CD4-positive, alpha-beta T cell treated with Interferon alpha-2 for 1 hour (primary cell): ENCODE results near the gene IL1RAPL1.

ENCODE experiments used
- DNase-seq, 2 donors: peaks; one replicate each; pipeline ENCODE4 v3.0.0-alpha.2; 2020 to 2022

Gene IL1RAPL1

DNA sequence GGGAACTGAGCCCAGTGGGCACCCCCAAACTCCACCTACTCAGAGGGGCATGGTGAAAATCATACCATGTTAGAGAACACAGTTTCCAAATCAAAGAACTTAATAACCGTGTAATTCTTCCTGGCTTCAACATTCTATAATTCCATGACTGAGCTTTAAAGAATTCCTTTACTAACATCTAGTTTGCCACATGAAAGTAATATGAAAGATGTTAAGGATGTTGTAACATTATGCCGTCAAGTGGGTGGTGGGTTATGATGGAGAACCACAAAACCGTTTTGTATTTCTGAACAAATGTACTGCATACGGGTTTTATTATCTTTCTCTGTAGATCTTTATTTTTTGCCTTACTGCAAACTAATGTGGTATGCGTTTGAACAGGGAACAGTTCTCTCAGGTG, 1079.1 kb downstream of the IL1RAPL1 start:
- DNase-seq = no peak

DNA sequence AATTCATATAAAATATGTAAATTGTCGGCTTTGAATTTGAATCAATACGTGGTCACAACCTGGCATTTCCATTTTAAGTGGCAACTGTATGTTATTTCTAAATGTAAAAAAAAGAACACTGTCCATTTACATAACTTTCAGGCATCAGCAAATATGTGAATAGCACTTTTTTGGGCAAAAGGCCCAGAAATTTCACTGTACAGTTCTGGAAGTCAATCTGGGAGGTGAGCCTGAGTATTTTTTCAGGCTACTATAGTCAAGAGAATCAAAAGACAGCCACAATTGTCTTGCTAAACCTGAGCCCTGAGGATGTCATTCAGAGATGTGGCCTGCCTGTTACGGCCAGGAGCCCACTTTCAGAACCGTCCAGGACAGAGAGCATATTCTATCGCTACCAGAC, 1084.2 kb downstream of the IL1RAPL1 start:
- DNase-seq = no peak

DNA sequence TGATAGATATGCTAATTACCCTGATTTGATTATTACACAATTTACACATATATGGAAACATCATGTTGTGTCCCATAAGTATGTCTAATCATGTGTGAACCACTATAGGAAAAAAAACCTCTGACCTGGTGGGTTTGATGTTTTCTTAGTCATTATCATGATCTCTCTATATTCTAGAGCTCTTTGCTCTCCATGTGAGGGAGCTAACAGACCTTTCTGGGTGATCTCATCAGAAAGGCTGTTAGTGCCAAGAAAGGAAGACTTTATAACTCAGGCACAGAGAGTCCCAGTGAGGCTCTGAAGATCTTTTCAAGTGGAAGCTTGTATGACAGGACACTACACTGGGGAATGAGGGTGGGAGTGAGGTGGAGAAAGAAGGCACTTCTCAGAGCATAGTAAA, 1100.4 kb downstream of the IL1RAPL1 start:
- no peak for DNase-seq

DNA sequence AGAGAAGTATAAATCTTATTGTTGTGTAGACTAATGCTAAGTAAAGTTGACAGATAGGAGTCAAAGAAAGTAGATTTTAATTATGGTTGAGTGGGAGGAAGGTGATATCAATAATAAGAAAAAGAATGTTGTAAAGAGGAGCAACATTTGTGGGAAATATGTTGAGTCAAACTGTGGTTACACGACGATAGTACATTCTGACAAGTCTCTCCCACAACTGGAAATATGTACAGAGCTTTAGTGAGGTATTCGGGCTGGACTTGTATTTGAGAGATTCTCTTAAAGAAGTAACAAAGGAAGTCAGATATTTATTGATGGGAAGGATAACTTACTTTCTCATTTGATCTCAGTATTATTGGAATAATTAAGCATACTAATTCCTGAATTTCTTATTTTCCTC, 1102.8 kb downstream of the IL1RAPL1 start:
- no peak for DNase-seq

DNA sequence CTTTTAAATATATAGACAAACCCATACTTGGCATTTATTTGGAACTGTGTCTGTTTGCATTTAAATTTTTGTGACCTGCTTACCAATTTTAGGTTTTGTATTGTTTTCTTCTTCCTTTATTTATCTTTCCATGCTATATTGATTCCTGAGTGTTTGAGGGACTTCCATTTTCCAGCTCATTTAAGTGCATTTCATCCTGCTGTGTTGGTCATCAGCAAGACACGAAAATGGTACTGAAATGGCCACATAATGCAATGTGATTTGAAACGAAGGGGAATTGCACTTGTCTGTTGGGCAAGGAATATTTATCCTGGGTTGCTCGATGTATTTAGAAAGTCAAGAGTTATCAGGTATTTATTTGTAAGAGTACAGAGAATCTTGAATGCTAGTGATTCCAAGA, 1103.8 kb downstream of the IL1RAPL1 start:
- no peak for DNase-seq

DNA sequence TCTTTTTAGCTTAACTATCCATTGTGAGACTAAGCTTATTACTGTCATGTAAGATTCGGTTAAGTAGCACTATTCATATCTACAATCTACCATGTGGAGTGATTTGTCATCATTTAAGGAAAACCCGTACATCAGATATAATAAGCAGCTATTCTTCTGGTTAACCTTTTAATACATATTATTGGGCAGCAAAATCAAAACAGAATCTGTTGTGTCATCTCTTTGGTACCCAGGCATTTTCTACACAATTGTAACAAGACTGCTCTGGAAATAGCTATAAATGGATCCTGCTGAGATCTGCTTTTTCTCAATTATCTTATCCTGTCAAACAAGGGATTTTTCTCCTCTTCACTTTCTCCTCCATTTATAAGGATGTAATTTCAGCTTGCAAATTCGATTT, 1106.7 kb downstream of the IL1RAPL1 start:
- no peak for DNase-seq

DNA sequence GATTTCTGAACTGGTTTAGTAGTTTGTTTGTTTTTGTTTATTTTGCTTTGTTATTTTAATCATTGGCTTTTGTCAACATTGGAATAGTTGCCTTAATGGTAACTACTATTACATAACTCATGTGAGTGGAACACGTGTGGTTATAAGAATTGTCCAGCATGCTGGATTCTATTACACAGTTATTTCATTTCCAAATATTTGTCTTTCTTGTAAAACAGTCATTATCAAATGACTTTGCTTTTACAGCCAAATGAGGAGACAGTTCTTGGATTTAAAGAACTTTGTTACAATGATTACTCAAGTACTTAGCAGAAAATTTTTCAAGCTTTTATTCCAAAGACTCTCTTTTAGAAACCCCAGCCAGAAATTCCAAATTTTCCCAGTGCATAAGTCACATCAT, 1112.0 kb downstream of the IL1RAPL1 start:
- DNase-seq = no peak

DNA sequence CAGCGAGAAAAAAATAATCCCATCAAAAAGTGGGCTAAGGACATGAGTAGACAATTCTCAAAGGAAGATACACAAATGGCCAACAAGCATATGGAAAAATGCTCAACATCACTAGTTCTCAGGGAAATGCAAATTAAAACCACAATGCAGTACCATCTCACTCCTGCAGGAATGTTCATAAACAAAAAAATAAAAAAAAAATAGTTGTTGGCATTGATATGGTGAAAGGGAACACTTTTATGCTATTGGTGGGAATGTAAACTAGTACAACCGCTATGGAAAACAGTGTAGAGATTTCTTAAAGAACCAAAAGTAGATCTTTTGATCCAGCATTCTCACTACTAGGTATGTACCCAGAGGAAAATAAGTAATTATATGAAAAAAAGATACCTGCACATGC, 1119.8 kb downstream of the IL1RAPL1 start:
- no peak for DNase-seq

DNA sequence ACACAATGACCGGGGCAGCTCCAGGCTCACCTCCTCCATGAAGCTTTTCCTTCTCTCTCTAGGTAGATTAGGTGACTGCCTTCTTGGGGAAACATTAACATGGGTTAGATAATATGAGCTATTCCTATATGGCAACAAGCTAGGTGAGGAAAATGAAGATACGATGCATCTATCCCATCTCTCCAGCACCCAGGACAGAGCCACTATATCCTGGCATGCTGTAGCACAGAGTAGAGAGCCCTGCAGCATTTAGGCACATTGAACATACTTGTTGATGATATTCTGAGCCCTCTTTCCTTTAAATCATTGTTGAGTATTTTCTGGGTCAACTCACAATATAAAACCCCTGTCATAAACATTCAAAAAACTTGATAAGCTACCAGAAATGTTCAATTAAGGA, 1133.9 kb downstream of the IL1RAPL1 start:
- no peak for DNase-seq

DNA sequence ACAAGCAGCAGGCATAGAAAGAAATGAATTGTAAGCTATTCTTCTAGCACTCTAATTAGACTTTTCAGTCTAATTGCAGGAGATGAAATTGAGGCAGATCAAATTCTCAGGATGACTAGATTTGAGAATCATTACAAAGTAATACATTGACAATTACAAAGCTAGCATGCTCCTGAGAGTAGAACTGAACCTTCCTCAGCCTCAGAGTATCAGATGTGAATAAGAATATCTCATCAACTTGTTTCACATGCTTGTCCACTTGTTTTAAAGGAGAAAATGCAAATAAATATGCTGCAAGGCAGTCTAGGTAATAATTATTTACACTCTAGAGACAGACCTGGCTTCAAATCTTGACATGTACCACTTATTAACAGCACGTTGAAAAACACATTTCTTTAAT, 1137.1 kb downstream of the IL1RAPL1 start:
- DNase-seq = no peak

DNA sequence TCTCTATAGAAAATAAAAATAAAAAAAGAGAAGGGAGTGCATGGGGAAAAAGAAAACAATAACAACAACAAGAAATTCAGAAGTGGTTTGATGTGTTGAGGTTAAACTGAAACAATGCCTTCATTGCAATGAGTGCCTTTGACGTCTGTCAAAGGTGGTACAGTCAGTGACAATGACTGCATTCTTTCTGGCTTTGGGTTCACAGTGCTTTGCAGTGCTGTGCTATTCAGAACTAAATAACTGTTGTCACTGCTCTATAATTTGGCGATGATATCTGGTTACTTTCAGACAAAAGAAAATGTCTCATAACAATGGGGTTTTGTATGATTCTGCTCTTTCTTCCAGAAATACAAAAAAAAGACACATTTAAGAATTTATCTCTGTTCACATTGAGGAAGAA, 1139.6 kb downstream of the IL1RAPL1 start:
- no peak for DNase-seq

DNA sequence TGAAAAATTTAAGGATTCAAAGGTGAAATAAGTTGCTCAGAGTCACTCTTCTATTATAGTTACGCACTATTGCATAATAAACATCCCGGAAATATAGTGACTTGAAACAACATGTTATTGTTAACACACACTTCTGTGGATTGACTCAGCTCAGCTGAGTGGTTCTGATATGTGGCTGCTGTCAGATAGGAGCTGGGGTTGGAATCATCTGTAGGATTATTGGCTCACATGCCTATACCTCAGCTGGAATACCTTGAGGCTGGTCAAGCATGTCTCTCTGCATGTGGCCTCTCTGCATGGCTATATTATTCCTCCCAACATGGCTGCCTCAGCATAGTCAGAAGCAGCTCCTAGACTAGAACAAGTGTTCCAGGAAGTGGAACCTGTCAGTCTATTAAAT, 1141.4 kb downstream of the IL1RAPL1 start:
- DNase-seq = no peak

DNA sequence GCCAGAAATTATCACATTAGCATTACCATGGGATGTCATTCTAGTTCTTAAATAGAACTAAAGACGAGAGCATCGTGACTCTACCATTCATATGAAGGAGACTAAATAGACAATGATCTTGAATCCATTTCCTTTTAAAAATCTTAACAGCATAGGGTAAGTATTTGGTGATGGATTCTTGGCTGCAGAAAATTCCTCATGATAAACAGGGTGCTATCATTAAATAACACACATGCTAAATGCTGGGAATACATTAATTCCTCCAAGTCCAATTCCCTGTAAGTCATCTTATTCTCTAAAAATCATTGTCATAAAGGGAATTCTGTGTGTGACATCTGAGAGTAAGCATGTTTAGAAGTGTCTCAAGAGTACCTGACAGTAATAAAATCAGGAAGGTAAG, 1157.7 kb downstream of the IL1RAPL1 start:
- no peak for DNase-seq

DNA sequence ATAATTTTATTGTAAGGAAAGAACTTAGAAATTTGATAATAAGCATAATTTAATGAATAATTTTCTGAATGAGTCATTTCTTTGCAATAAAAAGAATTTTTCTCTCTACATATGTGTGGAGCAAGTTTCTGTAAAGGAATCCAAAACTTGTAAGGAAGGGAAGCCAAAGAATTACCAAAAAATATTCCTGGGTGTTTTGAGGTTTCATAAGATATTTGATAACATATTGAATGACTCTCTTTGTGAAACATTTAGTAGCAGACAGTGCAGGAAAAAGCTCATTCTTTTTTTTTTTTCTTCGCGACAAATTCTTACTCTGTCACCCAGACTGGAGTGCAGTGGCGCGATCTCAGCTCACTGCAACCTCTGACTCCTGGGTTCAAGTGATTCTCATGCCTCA, 1159.1 kb downstream of the IL1RAPL1 start:
- DNase-seq = no peak

DNA sequence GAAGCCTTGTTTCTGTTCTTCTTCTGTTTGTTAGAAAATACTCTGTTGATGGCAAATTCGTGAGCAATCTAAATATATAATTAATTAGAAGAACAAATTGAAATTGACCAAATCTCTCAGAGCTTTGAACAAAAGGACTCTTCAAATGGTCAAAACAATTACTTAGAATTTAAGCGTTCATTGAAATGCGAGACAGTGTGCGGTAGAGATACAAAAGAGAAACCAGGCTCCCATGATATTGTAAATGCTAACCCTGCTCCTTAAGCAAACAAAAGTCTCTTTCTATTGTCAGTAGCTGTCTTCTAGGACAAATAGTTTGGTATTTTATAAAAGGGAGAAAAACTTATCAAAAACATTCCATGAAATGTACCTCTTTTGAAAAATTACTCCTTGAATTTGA, 1174.8 kb downstream of the IL1RAPL1 start:
- no peak for DNase-seq

DNA sequence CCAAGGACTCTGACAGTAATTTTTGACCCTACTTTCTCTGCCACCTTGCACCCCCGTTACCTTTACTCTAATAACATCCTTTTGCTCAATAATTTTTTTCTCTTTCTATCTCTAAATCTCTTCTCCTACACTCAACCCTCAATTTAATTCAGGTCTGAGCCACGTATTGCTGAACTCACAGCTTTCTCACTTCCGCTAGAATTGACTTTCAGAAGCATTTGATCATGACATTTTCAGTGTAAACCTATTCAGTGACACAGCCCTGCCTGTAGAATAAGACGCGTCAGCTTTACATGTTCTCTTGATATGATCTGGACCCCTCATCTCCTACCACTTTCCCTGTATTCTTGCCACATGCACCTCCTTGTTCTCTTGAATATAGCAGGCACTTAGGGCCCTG, 1188.6 kb downstream of the IL1RAPL1 start:
- no peak for DNase-seq

DNA sequence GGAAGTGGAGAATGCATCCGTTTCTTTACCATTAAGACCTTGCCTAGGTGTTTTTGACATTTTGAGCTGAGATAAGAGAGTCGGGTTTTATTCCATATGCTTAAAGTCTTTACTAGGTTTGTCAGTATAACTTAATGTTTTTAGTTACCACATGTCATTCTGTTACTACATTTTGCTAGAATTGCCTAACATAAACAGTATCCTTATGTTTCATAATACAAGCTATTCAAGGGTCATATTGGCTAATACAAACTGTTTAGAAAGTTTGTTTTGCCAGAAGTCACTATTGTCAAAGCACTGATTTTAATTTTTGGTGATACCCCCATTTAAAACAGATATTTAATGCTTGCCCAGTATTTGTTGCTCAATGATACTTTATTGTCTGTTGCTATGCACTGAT, 1200.4 kb downstream of the IL1RAPL1 start:
- DNase-seq = no peak

DNA sequence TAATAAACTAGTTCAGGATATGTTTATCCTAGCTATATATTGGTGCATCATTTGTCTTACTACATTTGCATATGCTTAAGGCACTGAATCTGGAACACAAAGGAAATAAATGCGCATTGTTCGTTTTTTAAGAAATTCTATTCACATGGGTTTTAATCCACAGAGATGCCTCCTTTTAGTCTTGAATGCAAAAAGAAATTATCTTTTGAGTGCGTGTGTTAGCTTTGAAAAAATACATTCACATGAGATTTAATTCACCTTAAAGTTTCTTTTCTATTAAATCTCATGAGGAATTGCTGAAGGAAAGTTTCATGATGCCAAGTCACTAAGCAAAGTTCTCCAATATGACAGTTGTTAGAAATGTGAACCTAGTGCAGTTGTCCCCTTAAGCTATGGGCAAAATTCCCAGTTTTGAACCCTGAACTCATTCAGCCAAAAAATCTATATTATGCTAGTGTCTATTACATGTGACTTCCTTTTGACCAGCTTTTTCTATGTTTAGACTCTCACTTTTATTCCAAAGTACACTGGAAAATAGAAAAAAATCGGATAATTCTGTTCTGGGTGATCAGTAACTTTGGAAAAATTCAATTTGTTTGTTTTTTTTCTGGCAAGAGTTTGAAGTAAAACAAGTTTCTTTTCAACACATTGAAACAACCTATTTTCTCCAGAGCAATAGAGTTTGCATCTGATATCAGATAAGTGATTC, 1201.9 kb downstream of the IL1RAPL1 start:
- DNase-seq = no peak

DNA sequence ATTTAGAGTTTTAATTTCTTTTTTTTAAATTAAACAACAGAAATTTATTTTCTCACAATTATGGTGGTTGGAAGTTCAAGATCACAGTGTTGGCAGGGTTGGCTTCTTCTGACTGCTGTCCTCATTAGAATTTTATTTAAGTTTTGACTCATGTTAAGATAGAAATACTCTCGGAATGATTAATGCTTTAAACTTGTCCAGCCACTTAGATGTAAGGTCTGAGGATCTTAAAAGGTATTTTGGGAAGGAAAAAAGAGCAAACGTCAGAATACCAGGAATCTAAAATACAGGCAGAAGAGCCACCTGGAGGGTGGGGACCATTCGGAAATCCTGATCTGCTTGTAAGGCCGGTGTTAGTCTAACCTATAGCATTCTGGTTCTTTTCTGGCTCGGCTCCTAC, 1205.1 kb downstream of the IL1RAPL1 start:
- no peak for DNase-seq

DNA sequence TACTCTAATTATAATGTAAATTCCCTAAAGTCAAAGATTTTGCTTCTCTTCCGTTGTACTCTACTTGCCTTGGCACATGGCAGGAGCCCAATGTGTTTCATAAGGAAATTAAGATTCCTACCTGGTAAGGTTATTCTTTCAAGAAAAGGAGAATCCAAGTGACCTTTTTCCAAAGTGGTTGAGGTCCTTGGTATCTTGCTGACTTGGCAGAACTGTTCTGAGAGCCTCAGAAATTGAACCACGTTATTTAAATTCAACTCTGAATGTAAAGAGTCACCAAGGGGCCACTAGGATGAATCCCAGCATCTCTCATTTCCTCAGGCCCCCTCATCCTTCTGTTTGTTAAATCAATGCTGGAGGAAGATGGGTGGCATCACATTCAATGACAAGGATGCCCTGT, 1209.9 kb downstream of the IL1RAPL1 start:
- DNase-seq = no peak

DNA sequence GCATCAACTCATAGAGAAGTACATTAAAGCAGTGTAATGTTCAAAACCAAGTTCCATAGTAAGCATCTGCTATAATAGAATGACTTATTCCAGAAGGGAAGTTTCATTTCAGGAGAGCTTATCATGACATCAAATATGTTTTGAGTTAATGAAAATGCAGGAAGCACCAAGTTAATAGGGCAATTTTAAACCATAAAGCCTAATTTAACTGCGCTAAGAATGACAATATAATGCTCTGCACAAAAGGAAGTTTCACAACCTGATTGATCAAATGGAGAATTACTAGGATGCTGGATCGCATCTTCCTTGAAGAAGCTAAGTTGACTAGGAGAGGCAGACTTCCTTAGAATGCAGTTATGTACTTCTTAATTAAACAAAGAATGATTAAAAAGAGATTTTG, 1211.2 kb downstream of the IL1RAPL1 start:
- no peak for DNase-seq

DNA sequence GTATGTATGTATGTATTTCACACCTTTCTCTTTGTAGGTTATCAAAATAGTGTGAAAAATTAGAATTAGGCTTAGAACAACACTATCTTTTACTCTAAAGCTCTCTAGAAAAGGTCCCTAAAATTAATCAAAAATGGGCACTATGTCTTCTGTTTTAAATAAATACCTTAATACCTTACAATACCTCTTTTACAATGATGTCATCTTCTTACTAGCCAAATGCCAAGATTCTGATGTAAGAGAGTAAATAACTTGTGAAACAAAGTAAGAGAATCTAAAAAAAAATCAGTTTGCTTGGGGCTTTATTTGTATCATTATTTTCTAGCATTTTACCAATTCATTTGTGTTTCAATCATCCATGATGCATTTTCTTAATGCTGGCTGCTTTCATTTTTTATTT, 1225.9 kb downstream of the IL1RAPL1 start:
- no peak for DNase-seq

DNA sequence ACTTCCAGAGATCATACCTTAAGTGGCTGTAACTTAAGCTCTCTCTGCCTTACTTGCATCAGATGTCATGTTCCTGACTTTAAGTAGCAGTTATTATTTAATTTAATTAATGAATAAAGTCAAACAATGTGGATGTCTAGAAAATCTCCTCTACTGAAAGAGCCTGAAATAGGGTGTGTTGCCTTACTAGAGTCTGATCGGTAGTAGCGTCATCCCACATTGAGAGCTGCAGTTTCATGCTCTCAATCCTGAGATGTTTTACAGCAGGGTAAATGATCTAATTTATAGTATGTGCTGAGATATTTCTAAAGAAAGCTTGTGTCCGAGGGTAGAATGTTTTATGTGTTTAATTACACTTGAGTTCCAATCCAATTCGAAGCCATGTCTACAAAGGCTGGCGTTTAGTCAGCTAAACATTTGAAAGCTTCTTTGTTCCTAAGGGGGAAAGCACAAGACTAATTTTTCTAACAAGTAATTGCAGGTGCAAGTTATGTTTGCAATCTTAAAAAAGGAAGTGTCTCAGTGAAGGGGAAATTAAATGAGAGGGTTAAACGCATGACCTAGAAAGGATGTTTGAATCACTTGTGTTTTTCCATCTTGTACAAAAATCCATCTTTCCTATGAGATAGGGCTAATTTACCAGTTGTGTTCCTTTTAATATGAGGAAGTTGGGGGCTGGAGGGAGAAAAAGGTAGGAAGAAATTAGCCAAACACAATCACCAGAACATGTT, 1237.1 kb downstream of the IL1RAPL1 start:
- no peak for DNase-seq

DNA sequence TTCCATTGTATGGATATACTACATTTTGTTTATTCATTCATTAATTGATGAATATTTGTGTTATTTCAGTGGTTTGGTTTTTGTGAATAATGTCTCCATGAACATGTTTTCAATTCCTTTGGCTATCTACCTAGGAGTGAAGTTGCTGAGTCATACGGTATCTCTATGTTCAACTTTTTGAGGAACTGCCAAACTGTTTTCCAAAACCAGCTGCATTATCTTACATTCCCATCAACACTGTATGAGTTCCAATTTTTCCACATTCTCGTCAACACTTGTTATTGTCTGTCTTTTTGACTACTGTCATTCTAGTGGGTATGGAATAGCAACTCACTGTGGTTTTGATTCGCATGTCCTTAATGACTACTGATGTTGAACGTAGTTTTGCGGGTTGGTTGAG, 1239.5 kb downstream of the IL1RAPL1 start:
- no peak for DNase-seq

DNA sequence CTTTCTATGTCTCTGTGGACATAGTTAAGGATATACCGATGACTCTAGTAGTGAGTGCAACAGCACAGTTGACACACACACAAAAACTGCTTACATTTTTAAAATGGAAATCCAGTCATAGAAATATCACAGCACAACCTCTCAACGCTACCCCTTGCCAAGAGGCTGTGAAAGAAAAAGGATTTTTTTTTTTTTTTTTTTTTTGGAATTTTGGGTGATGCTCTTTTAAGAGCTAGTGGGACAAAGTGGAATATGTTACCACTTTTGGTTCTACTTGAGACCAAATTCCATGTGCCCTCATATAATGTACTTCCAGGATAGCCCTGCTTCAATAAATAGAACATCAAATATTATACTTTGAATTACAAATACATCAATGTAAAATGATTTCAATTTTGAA, 1247.1 kb downstream of the IL1RAPL1 start:
- no peak for DNase-seq
